Nephron (organoid): ENCODE results near the gene TET1.

ENCODE experiments used
- H3K27ac Mint-ChIP-seq, 3 experiments: 2 replicates each; pipeline ENCODE4 v1.8.0; 2020; ENCODE audit warnings: mixed read lengths in 3 of 3, mild to moderate bottlenecking in 2 of 3, moderate library complexity in 1 of 3
- H3K27me3 Mint-ChIP-seq: 2 replicates; pipeline ENCODE4 v1.8.0; 2021; ENCODE audit warnings: low read depth, mild to moderate bottlenecking, moderate library complexity, mixed read lengths
- H3K36me3 Mint-ChIP-seq: 2 replicates; pipeline ENCODE4 v1.8.0; 2020; ENCODE audit warnings: low read depth, mixed read lengths
- H3K4me1 Mint-ChIP-seq: 2 replicates; pipeline ENCODE4 v1.8.0; 2020; ENCODE audit warnings: mixed read lengths
- H3K4me3 Mint-ChIP-seq, 3 experiments: 2 replicates each; pipeline ENCODE4 v1.8.0; 2020; ENCODE audit warnings: mild to moderate bottlenecking in 3 of 3, mixed read lengths in 3 of 3, moderate library complexity in 2 of 3
- H3K9me3 Mint-ChIP-seq: 2 replicates; pipeline ENCODE4 v1.8.0; 2020; ENCODE audit warnings: mixed read lengths
- TF ChIP-seq, protein P1 (sequence below), 3 experiments: fragments of 200-600 bp; sonication (generic); IDR thresholded peaks; one replicate each; pipeline ENCODE4 v1.5.0; 2021; ENCODE audit warnings: antibody characterized with exemption in 3 of 3; ENCODE audit not compliant: unreplicated experiment in 3 of 3

The TET1 gene

DNA sequence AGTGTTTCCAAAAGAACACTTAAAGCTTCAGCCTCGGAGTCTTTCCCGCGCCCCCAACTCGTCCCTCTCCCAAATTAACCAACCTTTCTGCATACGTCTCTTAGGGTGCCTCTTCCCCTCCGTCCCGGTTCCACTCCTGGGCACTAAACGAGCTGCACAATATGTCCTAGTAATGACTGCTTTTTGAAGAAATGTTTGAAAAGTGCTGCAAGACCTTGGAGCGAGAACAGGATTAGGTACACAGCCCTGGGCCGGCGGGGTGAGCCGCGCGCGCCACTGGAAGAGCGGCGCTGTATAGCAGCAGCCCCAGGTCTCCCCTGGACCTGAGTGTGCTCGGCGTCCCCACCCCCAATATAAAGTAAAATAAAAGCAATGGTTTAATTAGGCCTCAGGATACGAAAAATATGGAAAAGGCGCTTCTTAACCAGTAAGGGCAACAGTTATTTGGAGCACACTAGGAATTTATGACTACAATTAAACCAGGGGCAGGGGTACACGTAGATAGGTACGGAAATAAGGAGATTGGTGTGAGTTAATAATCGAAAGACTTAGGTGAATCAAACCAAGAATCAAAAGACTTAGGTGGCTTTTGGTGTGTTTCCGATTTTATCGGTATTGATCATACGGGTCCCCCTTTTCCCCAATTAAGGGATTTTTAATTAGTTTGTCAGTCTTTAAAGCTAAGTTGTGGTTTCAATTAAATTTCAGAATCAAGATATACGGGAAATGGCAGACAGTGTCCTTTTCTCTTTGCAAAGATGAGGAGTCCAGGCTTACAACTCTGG lies 1.9 kb downstream of the TET1 start:
- Mint-ChIP-seq H3K27me3 (no peaks in the 10 kb centered on the region), H3K36me3 (peaks cover 3% of the 10 kb centered on the region), H3K9me3 (no peaks in the 10 kb centered on the region), H3K27ac (peak overlapping the region; percentile 81 to 91 (median 83)), H3K4me3 (peak overlapping the region; percentile 89 to 93 (median 89)), H3K4me1 (peaks cover 44% of the 10 kb centered on the region)
- TF ChIP-seq, protein P1, sequence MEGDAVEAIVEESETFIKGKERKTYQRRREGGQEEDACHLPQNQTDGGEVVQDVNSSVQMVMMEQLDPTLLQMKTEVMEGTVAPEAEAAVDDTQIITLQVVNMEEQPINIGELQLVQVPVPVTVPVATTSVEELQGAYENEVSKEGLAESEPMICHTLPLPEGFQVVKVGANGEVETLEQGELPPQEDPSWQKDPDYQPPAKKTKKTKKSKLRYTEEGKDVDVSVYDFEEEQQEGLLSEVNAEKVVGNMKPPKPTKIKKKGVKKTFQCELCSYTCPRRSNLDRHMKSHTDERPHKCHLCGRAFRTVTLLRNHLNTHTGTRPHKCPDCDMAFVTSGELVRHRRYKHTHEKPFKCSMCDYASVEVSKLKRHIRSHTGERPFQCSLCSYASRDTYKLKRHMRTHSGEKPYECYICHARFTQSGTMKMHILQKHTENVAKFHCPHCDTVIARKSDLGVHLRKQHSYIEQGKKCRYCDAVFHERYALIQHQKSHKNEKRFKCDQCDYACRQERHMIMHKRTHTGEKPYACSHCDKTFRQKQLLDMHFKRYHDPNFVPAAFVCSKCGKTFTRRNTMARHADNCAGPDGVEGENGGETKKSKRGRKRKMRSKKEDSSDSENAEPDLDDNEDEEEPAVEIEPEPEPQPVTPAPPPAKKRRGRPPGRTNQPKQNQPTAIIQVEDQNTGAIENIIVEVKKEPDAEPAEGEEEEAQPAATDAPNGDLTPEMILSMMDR (IDR thresholded peaks at IDR 0.05; ENCODE audit: unreplicated experiment in 3 of 3), result no peak

DNA sequence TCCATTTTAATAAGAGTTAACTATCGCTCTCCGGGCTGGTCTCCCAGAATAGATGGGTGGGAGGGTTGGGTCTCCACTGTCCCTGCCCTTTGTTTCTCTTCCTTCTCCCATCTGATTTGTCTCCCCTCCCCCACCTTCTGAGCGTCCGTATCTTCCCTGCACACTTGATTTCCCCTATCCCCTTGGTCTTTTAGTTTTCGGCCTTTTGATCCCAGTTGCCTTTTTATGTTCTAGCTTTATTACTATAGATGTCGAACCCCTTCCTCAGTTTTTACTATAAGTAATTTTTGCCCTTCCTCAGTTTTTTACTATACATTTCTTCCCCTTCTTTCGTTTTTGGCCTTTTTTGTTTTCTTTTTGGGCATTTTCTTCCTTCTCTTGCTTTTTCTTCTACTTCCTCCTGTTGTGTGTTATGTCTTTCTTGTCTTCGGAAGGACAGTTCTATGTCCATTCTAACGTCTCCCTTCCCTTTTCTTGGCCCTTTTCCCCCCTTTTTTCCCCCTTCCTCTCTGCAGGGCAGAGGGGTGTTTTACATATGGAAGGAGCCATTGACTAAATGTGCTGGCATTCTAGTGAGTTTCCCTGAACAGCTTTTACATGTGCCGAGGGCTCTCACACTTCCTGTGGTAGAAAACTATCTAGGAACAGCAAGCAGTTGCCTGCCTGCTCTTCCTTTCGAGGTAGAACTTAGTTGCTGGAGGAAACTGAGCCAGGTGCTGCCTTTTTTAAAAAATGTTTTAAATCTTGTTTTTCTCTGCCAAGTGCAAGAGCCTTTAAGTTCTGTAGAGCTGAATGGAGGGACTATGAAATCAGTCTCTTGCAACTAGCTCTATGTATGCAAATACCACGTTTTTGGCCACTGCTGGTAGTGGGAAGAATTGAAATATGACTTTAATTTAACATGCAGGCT lies 2.8 kb downstream of the TET1 start:
- no peaks in the 10 kb centered on the region for H3K27me3 Mint-ChIP-seq
- TF ChIP-seq, protein P1 (IDR thresholded peaks at IDR 0.05; ENCODE audit: unreplicated experiment in 3 of 3), result no peak
- no peaks in the 10 kb centered on the region for H3K9me3 Mint-ChIP-seq
- H3K36me3 Mint-ChIP-seq, result peaks cover 3% of the 10 kb centered on the region
- H3K4me3 Mint-ChIP-seq, result peak overlapping the region; percentile 89 to 93 (median 89)
- H3K27ac Mint-ChIP-seq, result peak overlapping the region; percentile 81 to 91 (median 88)
- H3K4me1 Mint-ChIP-seq, result peaks cover 44% of the 10 kb centered on the region

DNA sequence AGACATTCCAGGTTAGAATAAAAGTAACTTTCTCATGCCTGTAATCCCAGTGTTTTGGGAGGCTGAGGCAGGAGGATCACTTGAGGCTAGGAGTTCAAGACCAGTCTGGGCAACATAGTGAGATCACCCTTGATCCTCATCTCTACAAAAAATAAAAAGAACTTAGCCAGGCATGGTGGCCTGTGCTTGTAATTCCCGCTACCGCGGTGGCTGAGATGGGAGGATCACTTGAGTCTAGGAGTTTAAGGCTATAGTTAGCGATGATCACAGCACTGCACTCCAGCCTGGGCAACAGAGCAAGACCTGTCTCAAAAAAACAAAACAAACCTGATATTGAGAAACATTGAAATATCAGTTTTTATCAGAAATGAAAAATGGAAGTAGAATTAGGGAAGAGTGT lies 4.6 kb downstream of the TET1 start:
- peak overlapping the region; percentile 13 to 41 (median 21) for H3K4me3 Mint-ChIP-seq
- H3K27me3 Mint-ChIP-seq, result no peaks in the 10 kb centered on the region

DNA sequence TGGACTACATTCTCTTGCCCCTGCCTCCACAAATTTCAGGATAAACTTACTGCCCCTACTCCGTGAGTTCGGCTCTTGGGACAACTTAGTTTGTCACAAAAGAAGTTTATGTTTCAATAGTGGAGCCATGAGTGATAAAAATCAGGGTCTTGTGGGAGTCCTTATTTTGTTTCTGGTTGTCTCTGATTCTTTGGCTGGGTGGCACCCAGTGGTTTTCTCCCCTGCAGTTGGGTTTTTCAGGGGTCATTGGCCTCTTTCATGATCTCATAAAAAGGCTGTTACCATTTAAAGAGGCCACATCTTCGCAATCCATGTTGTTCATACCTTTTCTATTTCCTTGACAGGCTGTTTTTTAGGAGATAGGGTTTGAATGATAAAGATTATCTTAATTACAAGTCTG lies 5.5 kb downstream of the TET1 start:
- Mint-ChIP-seq H3K4me1 (peaks cover 35% of the 10 kb centered on the region), H3K27me3 (no peaks in the 10 kb centered on the region), H3K27ac (peak overlapping the region in 1 of 3 experiments; percentile 83), H3K4me3 (no peak overlapping the region), H3K9me3 (no peaks in the 10 kb centered on the region), H3K36me3 (peaks cover 3% of the 10 kb centered on the region)
- TF ChIP-seq, protein P1 (IDR thresholded peaks at IDR 0.05; ENCODE audit: unreplicated experiment in 3 of 3), result no peak

More for the DNA sequence above, 4.6 kb downstream of the TET1 start:
- TF ChIP-seq, protein P1 (IDR thresholded peaks at IDR 0.05; ENCODE audit: unreplicated experiment in 3 of 3), result no peak
- peaks cover 38% of the 10 kb centered on the region for H3K4me1 Mint-ChIP-seq
- H3K27ac Mint-ChIP-seq, result peak overlapping the region; percentile 2 to 24 (median 17)
- no peaks in the 10 kb centered on the region for H3K9me3 Mint-ChIP-seq
- peaks cover 3% of the 10 kb centered on the region for H3K36me3 Mint-ChIP-seq

DNA sequence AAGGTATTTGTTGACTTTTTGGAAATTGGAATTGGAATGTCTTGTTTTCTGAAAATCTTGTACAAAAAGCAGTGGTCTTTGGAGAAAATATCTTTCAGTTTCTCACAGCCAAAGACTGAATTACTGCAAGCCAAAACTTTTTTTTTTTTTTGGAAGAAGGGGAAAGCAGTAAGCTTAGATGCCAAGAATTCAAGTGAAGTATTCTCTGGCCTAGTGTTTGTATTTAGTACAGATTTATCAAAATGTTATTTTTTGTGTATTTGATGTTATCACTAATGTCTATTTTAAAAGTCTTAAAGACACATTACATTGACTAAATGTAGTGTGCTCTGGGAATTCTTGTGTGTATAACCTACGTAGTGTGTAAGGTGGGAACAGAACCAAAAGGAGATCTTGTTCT lies 6.2 kb downstream of the TET1 start:
- peaks cover 3% of the 10 kb centered on the region for H3K36me3 Mint-ChIP-seq
- no peaks in the 10 kb centered on the region for H3K9me3 Mint-ChIP-seq
- no peaks in the 10 kb centered on the region for H3K27me3 Mint-ChIP-seq
- peak overlapping the region in 2 of 3 experiments; percentile 67 to 83 for H3K27ac Mint-ChIP-seq
- peaks cover 35% of the 10 kb centered on the region for H3K4me1 Mint-ChIP-seq
- TF ChIP-seq, protein P1 (IDR thresholded peaks at IDR 0.05; ENCODE audit: unreplicated experiment in 3 of 3), result no peak
- H3K4me3 Mint-ChIP-seq, result no peak overlapping the region
